Measurements from ENCODE around the gene GFI1B. TPM values are rescaled to one million over a fixed set of nuclear protein-coding genes. Genes with fewer than 3 reads are reported as not detected.

GFI1B gene
- total RNA-seq, 1 experiment from 2014 or later: 0.79 TPM

DNA sequence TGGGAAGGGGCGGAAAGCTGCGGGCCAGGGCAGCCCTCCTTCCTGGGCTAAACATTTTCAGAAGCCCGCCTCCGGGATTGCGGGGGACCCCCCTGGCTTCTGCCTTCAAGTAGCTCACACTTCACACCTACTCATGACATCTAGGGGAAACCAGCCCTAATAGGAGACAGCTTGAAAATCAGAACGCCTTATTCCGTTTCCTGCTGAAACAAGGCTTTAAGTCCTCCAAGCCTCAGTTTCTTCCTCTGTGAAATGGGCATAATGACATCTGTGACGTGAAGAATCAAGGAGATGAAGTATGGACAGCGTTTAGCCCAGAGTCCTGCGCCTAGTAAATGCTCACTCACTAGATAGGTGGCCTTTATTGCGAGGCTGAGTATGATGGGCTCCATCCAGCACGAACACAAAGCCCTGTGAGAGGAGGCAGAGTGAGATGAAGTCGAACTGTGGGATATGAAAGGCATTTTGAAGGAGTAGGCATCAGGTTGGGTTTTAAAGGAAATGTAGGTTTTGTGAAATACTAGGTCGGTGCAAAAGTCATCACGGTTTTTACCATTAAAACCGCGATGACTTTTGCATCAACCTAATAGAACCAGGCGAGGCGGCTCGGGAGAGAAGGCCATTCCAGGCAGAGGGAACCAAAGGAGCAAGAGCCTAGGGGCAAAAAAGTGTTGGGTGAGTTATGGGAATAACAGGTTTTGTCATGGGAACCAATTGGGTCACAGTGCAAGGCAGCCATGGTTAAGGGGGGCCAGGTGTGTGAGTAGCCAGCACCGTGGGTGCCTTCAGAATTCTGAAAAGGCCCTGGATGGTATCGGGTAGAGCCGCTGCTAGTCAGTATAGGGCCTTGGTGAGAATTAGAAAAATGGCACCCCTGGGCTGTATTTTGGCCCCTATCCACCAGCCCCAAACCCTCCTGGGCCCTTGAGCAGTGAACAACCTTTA, 33.0 kb upstream of the GFI1B start:
- Histone ChIP-seq H3K36me3 (ENCODE audit: control insufficient read depth, insufficient read depth, low read length) (no peaks in the 10 kb centered on the region), H3K27me3 (replicated peaks; ENCODE audit: control insufficient read depth, insufficient read depth, low read length) (no peaks in the 10 kb centered on the region), H3K4me3 (ENCODE audit: low read depth, low read length) (peak overlapping the region; percentile 67), H3K4me1 (peaks cover 13% of the 10 kb centered on the region; the same call in 1 of the 2 replicates), H3K9me3 (no peaks in the 10 kb centered on the region)
- TF ChIP-seq, protein P1, sequence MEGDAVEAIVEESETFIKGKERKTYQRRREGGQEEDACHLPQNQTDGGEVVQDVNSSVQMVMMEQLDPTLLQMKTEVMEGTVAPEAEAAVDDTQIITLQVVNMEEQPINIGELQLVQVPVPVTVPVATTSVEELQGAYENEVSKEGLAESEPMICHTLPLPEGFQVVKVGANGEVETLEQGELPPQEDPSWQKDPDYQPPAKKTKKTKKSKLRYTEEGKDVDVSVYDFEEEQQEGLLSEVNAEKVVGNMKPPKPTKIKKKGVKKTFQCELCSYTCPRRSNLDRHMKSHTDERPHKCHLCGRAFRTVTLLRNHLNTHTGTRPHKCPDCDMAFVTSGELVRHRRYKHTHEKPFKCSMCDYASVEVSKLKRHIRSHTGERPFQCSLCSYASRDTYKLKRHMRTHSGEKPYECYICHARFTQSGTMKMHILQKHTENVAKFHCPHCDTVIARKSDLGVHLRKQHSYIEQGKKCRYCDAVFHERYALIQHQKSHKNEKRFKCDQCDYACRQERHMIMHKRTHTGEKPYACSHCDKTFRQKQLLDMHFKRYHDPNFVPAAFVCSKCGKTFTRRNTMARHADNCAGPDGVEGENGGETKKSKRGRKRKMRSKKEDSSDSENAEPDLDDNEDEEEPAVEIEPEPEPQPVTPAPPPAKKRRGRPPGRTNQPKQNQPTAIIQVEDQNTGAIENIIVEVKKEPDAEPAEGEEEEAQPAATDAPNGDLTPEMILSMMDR (IDR thresholded peaks at IDR 0.05; ENCODE audit: insufficient read depth in 1 of 2, low read depth in 1 of 2, low read length in 1 of 2, severe bottlenecking in 1 of 2, unreplicated experiment in 1 of 2): no peak
- no peaks in the 10 kb centered on the region for H3K9me3 Mint-ChIP-seq (ENCODE audit: unreplicated experiment)
- CTCF ChIA-PET: interaction anchor here (0.6 kb wide), 1 partner anchor 57 kb away, joined by 4 read pairs; no protein-coding TSS in a partner anchor
- peak overlapping the region; percentile 98 for H3K27ac Mint-ChIP-seq (ENCODE audit: unreplicated experiment)
- intact Hi-C loops (cut with micrococcal nuclease; ENCODE audit: unreplicated experiment): no loop called here
- DNase-seq: no peak
- peaks cover 11% of the 10 kb centered on the region for H3K36me3 Mint-ChIP-seq (ENCODE audit: insufficient read depth, unreplicated experiment)
- H3K4me3 Mint-ChIP-seq (ENCODE audit: unreplicated experiment): peak overlapping the region; percentile 80
- TSS peak; percentile 67 for BruUV-seq (replicated peaks)
- POLR2A ChIA-PET: interaction anchor here (0.6 to 0.8 kb wide), 3 partner anchors 28 to 455 kb away, joined by 3 to 4 read pairs (median 3); partner anchors contain the start of gene GTF3C5
- H3K4me1 Mint-ChIP-seq (ENCODE audit: low read depth, unreplicated experiment): peaks cover 6% of the 10 kb centered on the region
- H3K27me3 Mint-ChIP-seq (ENCODE audit: insufficient read depth, unreplicated experiment): no peaks in the 10 kb centered on the region

DNA sequence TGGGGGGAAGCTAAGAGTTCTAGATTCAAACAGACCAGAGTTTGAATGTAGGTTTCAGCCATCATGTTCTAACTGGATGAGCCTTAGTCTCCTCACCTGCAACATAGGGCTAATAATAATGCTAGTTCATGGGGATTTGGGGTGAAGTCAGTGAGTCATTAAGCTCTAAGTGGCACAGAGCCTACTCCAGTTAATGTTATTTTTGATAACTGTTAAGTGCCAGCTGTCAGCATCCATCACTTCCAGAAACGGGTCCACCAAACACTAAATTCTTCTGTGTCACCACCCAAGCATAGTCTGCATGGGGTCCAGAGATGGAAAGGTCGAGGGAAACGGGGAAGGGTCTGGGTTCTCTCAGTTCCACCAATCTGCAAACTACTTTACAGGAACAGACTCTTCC, 32.3 kb upstream of the GFI1B start:
- no peaks in the 10 kb centered on the region for H3K9me3 Mint-ChIP-seq (ENCODE audit: unreplicated experiment)
- peaks cover 11% of the 10 kb centered on the region for H3K36me3 Mint-ChIP-seq (ENCODE audit: insufficient read depth, unreplicated experiment)
- no peak overlapping the region for H3K27ac Mint-ChIP-seq (ENCODE audit: unreplicated experiment)
- H3K9me3 ChIP-seq: no peaks in the 10 kb centered on the region
- TF ChIP-seq, protein P1 (IDR thresholded peaks at IDR 0.05; ENCODE audit: insufficient read depth in 1 of 2, low read depth in 1 of 2, low read length in 1 of 2, severe bottlenecking in 1 of 2, unreplicated experiment in 1 of 2): no peak
- intact Hi-C loops (cut with micrococcal nuclease; ENCODE audit: unreplicated experiment): no loop called here
- peaks cover 6% of the 10 kb centered on the region for H3K4me1 Mint-ChIP-seq (ENCODE audit: low read depth, unreplicated experiment)
- BruUV-seq (replicated peaks): no TSS peak
- H3K4me3 Mint-ChIP-seq (ENCODE audit: unreplicated experiment): no peak overlapping the region
- H3K27me3 ChIP-seq (replicated peaks; ENCODE audit: control insufficient read depth, insufficient read depth, low read length): no peaks in the 10 kb centered on the region
- no peaks in the 10 kb centered on the region for H3K36me3 ChIP-seq (ENCODE audit: control insufficient read depth, insufficient read depth, low read length)
- H3K4me3 ChIP-seq (ENCODE audit: low read depth, low read length): no peak overlapping the region
- CTCF ChIA-PET: interaction anchor here (0.6 kb wide), 1 partner anchor 10 kb away, joined by 4 read pairs; no protein-coding TSS in a partner anchor
- POLR2A ChIA-PET: interaction anchor here (0.7 kb wide), 1 partner anchor 84 kb away, joined by 3 read pairs; the partner anchor contains the start of gene GTF3C5
- H3K4me1 ChIP-seq: peaks cover 13% of the 10 kb centered on the region; the same call in 1 of the 2 replicates
- DNase-seq: no peak
- no peaks in the 10 kb centered on the region for H3K27me3 Mint-ChIP-seq (ENCODE audit: insufficient read depth, unreplicated experiment)

DNA sequence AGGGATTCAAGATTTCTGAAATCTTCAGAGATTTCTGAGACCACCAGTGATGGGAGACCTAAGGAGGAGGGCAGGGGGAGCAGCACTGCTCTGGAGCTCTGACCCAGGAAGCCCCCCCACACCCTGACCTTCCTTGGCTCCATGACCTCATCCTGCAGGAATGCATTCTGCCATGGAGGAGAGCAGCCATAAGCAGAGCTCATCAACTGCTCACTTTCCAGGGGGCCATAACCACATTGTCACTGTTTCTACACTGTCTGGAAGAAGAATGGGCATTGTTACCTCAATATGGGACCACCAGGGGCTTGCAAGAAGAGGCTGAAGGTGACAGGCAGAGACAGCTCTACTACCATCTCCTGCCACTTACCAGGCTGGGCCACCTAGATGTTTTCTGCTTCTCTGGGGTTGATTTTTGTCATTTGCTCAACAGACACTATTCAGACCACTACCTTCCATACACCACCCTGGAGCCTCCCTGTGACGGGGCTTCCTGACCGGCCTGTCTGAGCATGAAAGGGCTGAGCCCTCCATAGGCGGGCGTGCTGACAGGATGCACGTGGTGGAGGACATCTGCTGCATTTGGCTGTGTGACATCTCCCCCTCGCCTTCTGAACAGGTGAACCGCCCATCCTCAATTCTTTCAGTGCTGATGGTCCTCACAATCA, 31.7 kb upstream of the GFI1B start:
- Mint-ChIP-seq H3K4me3 (ENCODE audit: unreplicated experiment) (no peak overlapping the region), H3K9me3 (ENCODE audit: unreplicated experiment) (no peaks in the 10 kb centered on the region), H3K36me3 (ENCODE audit: insufficient read depth, unreplicated experiment) (peaks cover 11% of the 10 kb centered on the region), H3K27ac (ENCODE audit: unreplicated experiment) (no peak overlapping the region), H3K27me3 (ENCODE audit: insufficient read depth, unreplicated experiment) (no peaks in the 10 kb centered on the region), H3K4me1 (ENCODE audit: low read depth, unreplicated experiment) (peaks cover 6% of the 10 kb centered on the region)
- Histone ChIP-seq H3K4me3 (ENCODE audit: low read depth, low read length) (no peak overlapping the region), H3K27me3 (replicated peaks; ENCODE audit: control insufficient read depth, insufficient read depth, low read length) (no peaks in the 10 kb centered on the region), H3K4me1 (peaks cover 13% of the 10 kb centered on the region; the same call in 1 of the 2 replicates), H3K9me3 (no peaks in the 10 kb centered on the region), H3K36me3 (ENCODE audit: control insufficient read depth, insufficient read depth, low read length) (no peaks in the 10 kb centered on the region)
- BruUV-seq (replicated peaks): no TSS peak
- intact Hi-C loops (cut with micrococcal nuclease; ENCODE audit: unreplicated experiment): no loop called here
- no peak for DNase-seq
- ChIA-PET POLR2A (interaction anchor here (0.7 kb wide), 1 partner anchor 84 kb away, joined by 3 read pairs; the partner anchor contains the start of gene GTF3C5), CTCF (interaction anchor here (0.6 kb wide), 1 partner anchor 11 kb away, joined by 4 read pairs; no protein-coding TSS in a partner anchor)
- TF ChIP-seq, protein P1 (IDR thresholded peaks at IDR 0.05; ENCODE audit: insufficient read depth in 1 of 2, low read depth in 1 of 2, low read length in 1 of 2, severe bottlenecking in 1 of 2, unreplicated experiment in 1 of 2): no peak
